ENCODE measurements around the gene NUDT17. TPM values are rescaled to one million over a fixed set of nuclear protein-coding genes. Genes with fewer than 3 reads are reported as not detected.

The NUDT17 gene
- total RNA-seq, 1 experiment from 2014 or later = 4.0 TPM

DNA sequence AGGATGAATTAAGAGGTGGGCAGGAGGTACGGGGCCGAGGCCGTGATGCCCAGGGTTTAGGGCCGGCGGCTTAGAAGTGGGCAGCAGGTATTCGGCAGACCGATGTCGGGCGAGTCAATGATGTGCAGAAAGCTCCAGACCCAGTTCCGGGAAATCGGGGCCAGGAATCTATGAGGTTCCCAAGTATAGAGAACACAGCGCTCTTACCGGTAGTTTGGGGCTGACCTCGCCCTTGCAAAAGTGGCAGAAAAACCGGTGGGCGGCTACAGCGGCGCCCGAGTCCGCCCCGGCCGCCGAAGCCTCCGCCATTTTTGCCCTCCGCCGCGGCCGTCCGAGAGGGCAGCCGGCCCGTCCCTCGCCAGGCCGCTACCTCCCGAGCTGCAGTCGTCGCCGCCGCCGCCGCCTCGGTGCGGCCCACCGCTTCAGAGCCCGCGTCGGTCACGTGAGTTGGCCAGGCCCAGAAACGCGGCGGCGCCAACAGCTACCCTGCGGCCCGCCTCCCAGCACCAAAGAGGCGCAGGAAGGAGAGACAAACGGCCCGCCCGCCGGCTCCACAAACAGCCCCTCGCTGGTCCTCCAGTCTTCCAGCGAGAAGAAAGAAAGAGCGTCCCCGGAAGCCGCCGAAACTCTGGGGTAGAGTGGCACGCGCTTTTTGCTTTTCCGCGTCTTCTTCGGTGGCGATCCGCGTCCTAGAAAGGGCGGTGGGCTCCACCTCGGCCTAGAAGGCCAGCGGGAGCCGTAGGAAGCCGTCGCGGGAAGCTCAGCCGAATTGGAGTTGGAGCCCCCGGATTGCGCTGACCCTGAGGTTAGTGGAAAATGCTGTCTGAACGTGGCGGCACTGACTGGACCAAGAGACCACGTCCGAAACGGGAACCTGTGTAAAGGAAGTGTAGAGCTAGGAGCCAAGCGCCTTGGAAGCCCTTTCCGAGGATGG, 21.6 kb upstream of the NUDT17 start, which contains the start of the genes POLR3C and RNF115:
TSS of gene POLR3C (plus strand) at position 636 of the 934 bp plus-strand sequence. CDS start 1,577 bp downstream, outside the sequence.
TSS of gene RNF115 (minus strand) at position 531 of the 934 bp plus-strand sequence. CDS start at position 309, 222 bp downstream.
- Mint-ChIP-seq H3K4me1 (peaks cover 7% of the 10 kb centered on the region in 2 experiments; a peak in 3 of 4 replicates), H3K9me3 (no peaks in the 10 kb centered on the region; a peak in 1 of 5 replicates), H3K27me3 (ENCODE audit: low read depth) (peaks cover 4% of the 10 kb centered on the region), H3K4me3 (peak within 1 kb of the TSS; percentile 98 to 99), H3K36me3 (ENCODE audit: insufficient read depth in 1 of 3, low read depth in 3 of 3) (peaks cover 22 to 34% (median 33%) of the 10 kb centered on the region in 3 experiments), H3K27ac (peak within 1 kb of the TSS; percentile 99)
- H2AK5ac ChIP-seq (ENCODE audit: insufficient read length, low read length) = no peak within 1 kb of the TSS
- no peak within 1 kb of the TSS for H2BK20ac ChIP-seq (ENCODE audit: low read depth, low read length, poor library complexity, severe bottlenecking)
- H3K9me3 ChIP-seq (ENCODE audit: control insufficient read depth, low read depth, low read length) = no peaks in the 10 kb centered on the region
- H3K23ac ChIP-seq (ENCODE audit: insufficient read length, low read depth, low read length) = no peak within 1 kb of the TSS
- H4K91ac ChIP-seq (ENCODE audit: insufficient read length, low read depth, low read length) = no peak within 1 kb of the TSS
- no peak within 1 kb of the TSS for H2BK120ac ChIP-seq (ENCODE audit: low read depth, low read length, poor library complexity, severe bottlenecking)
- H3K4me1 ChIP-seq (ENCODE audit: insufficient read depth, low read length) = no peaks in the 10 kb centered on the region
- H3K4me2 ChIP-seq (ENCODE audit: insufficient read depth, insufficient read length, low read length) = peak within 1 kb of the TSS; percentile 81
- peaks cover 7% of the 10 kb centered on the region for H3K23me2 ChIP-seq (ENCODE audit: insufficient read length, low read depth, low read length, poor library complexity, severe bottlenecking)
- H3T11ph ChIP-seq (ENCODE audit: low read length) = no peak within 1 kb of the TSS
- peak within 1 kb of the TSS; percentile 93 for H3K18ac ChIP-seq (ENCODE audit: insufficient read length, low read depth, low read length)
- peak within 1 kb of the TSS; percentile 95 for H3K14ac ChIP-seq (ENCODE audit: insufficient read depth, low read length)
- no peaks in the 10 kb centered on the region for H3K27me3 ChIP-seq (ENCODE audit: insufficient read depth, low read length)
- H4K20me1 ChIP-seq (ENCODE audit: control insufficient read depth, insufficient read depth, insufficient read length) = no peaks in the 10 kb centered on the region
- H3K4ac ChIP-seq (ENCODE audit: low read depth, low read length) = no peak within 1 kb of the TSS
- H4K8ac ChIP-seq (replicated peaks; ENCODE audit: insufficient read length, low read depth, low read length) = peak within 1 kb of the TSS; percentile 96
- H2BK15ac ChIP-seq (ENCODE audit: low read depth, low read length) = no peak within 1 kb of the TSS
- peak within 1 kb of the TSS; percentile 29 for H4K5ac ChIP-seq (ENCODE audit: insufficient read length, low read depth, low read length)
- peaks cover 3% of the 10 kb centered on the region for H3K79me1 ChIP-seq (ENCODE audit: insufficient read depth, low read depth, low read length, poor library complexity, severe bottlenecking)
- TF ChIP-seq, protein P1, sequence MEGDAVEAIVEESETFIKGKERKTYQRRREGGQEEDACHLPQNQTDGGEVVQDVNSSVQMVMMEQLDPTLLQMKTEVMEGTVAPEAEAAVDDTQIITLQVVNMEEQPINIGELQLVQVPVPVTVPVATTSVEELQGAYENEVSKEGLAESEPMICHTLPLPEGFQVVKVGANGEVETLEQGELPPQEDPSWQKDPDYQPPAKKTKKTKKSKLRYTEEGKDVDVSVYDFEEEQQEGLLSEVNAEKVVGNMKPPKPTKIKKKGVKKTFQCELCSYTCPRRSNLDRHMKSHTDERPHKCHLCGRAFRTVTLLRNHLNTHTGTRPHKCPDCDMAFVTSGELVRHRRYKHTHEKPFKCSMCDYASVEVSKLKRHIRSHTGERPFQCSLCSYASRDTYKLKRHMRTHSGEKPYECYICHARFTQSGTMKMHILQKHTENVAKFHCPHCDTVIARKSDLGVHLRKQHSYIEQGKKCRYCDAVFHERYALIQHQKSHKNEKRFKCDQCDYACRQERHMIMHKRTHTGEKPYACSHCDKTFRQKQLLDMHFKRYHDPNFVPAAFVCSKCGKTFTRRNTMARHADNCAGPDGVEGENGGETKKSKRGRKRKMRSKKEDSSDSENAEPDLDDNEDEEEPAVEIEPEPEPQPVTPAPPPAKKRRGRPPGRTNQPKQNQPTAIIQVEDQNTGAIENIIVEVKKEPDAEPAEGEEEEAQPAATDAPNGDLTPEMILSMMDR (conservative IDR thresholded peaks at IDR 0.05) = no peak
- H3K9ac ChIP-seq (ENCODE audit: extremely low read depth, insufficient read length, low read length) = peak within 1 kb of the TSS; percentile 97
- no CpG with 5 or more reads among the region's 89 CpGs for WGBS (ENCODE audit: extremely low coverage, insufficient read length, low lambda C conversion rate)
- DNase-seq = peak; percentile 91
- peak within 1 kb of the TSS; percentile 29 for H3K56ac ChIP-seq (ENCODE audit: insufficient read length, low read depth, low read length)
- H2BK12ac ChIP-seq (ENCODE audit: insufficient read length, low read depth, low read length) = no peak within 1 kb of the TSS
- peak within 1 kb of the TSS; percentile 70 for H2BK5ac ChIP-seq (ENCODE audit: insufficient read length, low read length)
- peak within 1 kb of the TSS; percentile 40 for H3K27ac ChIP-seq (ENCODE audit: insufficient read length, low read depth, low read length)
- H3K79me2 ChIP-seq (ENCODE audit: insufficient read depth, low read length) = peaks cover 3% of the 10 kb centered on the region; the same call in 1 of the 2 replicates
- peak within 1 kb of the TSS; percentile 24 for H2AFZ ChIP-seq (ENCODE audit: low read length)
